Activated CD4-positive, alpha-beta T cell treated with anti-CD3 and anti-CD28 coated beads for 4 hours (primary cell): ENCODE measurements around the gene BLID.

Experiments
- DNase-seq, 2 donors: peaks; one replicate each; pipeline ENCODE4 v3.0.0-alpha.2; 2020

Gene BLID

GRCh38 chr11:122138744-122139594 is 23.0 kb upstream of the BLID start:
- no peak for DNase-seq

- no peak for DNase-seq
Measured at GRCh38 chr11:122137078-122137793, 21.2 kb upstream of the BLID start.

GRCh38 chr11:122131126-122131525 is 15.1 kb upstream of the BLID start:
- DNase-seq: no peak

DNA sequence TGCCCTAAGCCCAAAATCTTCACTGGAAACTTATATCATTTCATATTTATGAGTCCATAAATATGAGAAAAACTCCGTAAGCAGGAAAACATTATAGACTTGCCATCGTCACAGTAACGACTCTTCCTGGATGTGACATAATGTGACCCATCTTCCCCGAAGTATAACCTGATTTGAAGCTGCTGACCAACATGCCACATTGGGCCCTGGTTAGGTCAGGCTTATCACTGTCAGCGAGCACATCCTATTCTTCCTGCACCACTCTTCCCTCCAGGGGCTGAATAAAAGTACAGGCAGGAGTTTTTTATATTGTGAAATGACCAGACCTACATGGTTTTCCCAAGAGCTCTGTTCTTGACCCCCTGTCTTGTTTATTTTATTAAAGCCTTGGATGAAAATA is 12.1 kb upstream of the BLID start:
- DNase-seq: no peak

- DNase-seq: no peak
Measured at GRCh38 chr11:122127020-122127419, 11.0 kb upstream of the BLID start.

GRCh38 chr11:122126024-122126688 is 10.1 kb upstream of the BLID start:
- DNase-seq: no peak

DNA sequence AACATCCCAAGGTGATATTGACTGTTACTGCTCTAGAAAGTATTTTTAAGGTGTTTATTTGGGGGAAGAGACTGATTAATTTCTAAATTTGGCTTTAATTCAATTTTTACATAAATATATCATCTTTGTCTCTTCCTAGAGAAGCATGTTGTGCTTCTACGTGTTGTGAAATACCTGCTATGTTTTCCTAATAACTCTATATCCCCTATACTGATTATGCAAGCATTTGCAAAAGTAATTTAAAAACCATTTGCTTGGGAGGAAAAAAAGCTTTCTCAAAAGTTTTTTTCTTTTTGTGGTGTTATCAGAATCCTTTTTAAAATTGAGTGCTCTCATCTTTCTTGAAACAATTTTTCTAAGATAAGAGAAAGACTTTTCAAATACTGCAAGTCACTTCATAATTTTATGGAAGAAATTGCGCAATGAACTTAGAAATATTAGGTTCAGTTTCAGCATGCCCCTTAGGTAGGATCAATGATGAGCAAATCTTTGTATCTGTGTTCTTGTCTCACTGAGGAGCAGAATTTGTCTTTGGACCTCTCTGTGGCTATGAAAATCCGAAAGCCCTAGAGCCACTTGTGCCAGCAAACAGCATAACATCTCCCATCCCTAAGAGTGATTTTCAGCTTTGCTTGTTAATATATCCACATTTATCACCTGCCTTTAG is 7.4 kb upstream of the BLID start:
- DNase-seq: no peak

GRCh38 chr11:122122179-122122578 is 6.2 kb upstream of the BLID start:
- DNase-seq: no peak

GRCh38 chr11:122120096-122120495 is 4.1 kb upstream of the BLID start:
- no peak for DNase-seq

GRCh38 chr11:122116591-122116990 is 576 bp upstream of the BLID start:
- DNase-seq: no peak

DNA sequence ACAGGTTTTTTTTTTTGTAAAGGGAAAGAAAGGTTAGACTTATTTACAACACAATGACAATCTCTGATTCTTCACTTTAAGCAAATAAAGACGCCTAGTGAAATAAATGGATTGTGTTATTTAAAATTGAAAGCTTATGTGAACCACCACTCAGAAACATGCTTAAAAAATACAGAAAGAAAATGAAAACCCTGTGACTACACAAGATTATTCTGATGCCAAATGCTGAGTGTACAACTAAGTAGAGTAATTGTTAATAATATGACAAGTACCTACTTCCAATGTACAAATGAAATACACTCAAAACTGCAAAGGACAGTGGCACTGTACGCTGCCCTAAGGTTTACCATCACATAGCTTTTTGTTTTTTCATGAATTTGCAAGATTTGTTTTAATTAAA is 1.0 kb downstream of the BLID start:
- no peak for DNase-seq

GRCh38 chr11:122113836-122114825 is 1.9 kb downstream of the BLID start:
- DNase-seq: no peak

DNA sequence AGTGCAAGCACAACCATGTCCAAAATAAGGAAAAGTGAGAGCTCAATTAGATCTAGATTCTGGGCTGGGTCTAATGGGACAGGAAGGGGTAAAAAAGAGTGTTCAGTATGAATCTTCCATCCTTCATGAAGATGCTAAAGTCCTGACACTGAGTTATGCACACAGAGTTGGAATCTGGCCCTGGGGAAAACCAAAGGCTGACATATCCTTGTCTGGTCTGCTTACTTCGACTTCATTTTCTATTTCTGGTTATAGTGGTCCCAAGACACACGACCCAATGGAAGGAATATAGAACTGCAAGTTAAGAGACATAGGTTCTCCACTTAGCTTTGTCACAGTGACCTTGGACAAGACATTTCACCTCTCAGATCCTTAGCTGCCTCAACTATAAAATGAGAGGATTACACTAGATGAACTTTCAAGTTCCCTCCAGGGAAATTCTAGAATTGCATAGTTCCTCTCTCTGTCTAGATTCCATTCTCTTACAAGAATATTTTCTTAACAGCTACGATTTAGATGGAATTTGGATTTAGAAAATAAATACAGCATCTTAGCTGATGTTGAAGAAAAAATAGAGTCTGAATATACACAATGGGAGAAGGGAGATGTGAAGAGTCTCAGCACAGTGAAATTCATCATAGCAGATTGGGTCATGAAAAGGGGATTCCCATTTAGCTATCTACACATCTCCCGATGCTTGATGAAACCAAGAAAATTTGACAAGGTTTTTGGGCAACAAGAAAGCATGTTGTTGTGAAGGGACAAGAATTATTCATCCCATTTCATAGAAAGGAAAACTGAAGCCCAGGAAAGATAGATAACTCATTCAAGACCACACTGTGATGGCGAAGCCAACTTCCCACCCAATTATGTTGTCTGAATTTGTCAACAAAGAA is 3.3 kb downstream of the BLID start:
- no peak for DNase-seq

GRCh38 chr11:122109932-122110331 is 6.1 kb downstream of the BLID start:
- DNase-seq: no peak

- no peak for DNase-seq
Measured at GRCh38 chr11:122108828-122109227, 7.2 kb downstream of the BLID start.

- DNase-seq: no peak
Measured at GRCh38 chr11:122108192-122108799, 7.7 kb downstream of the BLID start.

DNA sequence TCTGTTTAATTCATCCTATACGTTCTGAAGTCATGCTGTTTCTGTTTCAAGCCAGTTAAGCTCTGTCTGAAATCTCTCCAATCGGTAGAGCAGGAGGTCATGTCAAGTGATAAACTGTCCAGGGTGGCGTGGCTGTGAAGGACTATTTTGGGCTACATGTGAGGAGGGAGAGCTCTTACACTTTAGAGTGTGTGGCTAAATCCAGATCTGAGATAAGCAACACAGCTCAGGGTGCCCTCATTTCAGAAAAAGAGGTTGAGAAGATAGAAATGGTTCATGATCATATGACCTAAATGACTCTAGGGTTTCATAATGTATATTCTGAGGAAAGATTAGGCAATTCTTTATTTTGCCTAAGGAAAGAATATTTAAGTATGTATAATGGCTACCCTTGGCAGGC is 8.4 kb downstream of the BLID start:
- DNase-seq: no peak

- no peak for DNase-seq
Measured at GRCh38 chr11:122107045-122107444, 9.0 kb downstream of the BLID start.

DNA sequence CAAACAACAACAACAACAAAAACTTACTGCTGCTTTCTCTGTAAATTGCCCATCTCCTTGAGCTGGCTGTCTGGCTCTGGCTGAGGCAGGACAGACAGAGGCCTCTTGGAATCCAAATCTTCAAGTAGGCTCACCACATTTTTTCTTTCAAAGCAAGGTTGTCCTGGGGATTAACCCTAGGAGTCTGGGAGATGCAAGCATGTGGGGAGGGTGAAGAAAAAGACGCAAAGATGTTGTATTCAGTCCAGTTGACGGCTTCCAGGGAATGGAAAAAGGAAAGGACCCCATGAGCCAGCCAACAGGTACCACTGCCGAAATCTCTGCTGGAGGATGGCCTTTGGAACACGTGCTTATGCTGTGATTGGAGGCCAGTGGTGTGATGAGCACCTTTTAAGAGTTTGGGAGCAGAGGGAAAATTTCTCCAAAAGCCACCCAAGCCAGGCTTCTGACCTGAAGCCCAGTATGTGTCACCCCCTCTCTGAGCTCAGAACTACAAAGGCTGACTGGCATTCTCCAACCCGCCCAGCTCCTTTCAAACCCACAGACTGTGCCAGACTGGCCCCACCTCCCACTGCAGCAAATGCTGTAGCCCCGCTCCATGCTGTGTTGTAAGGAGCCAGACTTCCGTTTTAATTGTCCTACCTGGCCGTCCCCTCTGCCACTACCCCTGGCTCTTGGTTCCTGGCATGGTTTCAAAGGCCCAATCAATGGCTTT is 10.8 kb downstream of the BLID start:
- no peak for DNase-seq

GRCh38 chr11:122104341-122104740 is 11.7 kb downstream of the BLID start:
- DNase-seq: no peak
